ENCODE measurements around the gene CHMP1A.
"Not testable (repeated sequence)": the region's sequence is repeated elsewhere in the genome, so short reads cannot be mapped to it uniquely, and the experiment has no call there.

The CHMP1A gene

DNA sequence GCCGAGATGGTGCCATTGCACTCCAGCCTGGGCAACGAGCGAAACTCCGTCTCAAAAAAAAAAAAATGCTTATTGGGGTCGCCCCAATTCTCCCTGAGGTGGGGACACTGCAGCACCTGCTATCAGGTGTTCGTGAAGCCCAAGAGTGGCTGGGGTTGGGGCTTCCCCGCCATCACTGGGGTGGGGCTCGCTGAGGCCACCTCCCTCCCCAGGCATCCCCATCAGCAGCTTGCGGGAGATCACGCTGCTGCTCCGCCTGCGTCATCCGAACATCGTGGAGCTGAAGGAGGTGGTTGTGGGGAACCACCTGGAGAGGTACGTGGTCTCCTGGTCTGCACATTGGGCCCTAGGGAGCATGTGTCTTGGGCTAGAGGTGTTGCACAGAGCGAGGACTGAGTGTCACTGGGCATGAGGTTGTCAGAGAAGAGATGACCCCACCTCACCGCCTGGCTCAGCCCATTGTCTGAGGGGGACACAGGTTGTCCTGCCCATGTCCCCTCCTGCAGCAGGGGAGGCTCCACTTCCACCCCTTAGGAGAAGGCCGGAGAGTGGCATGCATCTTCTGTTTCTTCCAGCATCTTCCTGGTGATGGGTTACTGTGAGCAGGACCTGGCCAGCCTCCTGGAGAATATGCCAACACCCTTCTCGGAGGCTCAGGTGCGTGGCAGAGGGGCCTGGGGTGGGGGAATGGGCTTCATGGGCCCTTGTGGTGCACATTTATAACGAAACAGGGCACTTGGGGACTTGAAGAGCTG is 33.9 kb upstream of the CHMP1A start:
- no peak for DNase-seq

DNA sequence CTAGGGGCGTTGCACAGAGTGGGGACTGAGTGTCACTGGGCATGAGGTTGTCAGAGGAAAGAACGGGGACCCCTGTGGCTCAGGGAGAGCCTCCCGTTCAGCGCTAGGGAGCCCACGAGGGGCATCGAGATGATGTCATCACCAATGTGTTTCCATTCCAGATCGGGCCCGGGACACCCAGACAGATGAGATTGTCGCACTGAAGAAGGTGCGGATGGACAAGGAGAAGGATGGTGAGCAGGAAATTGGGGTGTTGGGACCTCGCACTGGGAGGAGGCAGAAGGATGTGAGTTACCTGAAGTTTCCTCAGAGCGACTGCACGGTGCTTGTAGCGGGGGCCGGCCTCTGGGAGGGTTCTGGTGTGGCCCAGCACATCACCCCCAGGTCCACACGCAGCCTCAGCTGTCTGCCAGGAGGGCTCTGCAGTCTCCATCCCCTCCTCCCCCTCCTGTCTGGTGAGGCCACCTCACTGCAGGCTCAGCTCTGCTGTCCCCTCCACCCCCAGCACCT is 32.9 kb upstream of the CHMP1A start:
- no peak for DNase-seq

DNA sequence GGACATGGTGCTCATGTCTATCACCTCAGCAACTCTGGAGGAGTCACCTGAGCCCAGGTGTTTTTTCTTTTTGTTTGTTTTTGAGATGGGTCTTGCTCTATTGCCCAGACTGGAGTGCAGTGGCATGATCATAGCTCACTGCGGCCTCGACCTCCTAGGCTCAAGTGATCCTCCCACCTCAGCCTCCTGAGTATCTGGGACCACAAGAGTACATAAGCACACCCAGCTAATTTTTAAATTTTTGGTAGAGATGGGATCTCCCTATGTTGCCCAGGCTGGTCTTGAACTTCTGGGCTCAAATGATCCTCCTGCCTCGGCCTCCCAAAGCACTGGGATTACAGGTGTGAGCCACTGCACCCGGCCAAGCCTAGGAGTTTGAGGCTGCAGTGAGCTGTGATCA is 32.1 kb upstream of the CHMP1A start:
- DNase-seq = not testable (repeated sequence)

DNA sequence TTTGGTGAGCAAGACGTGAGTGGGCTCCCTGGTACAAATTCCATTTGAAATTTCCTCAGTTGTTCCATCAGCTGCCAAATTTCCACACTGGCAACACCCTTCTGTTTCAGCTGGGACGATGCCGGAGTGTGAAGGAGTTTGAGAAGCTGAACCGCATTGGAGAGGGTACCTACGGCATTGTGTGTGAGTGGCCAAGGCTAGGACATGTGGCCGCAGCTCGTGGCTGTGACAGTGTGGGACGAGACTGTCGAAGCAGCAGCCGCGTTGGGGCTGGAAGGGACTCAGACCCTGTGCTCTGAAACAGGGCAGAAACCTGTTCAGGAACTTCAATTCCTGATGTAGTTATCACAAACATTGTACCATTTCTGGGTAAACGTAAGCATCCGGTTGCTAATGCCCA is 31.6 kb upstream of the CHMP1A start:
- no peak for DNase-seq

DNA sequence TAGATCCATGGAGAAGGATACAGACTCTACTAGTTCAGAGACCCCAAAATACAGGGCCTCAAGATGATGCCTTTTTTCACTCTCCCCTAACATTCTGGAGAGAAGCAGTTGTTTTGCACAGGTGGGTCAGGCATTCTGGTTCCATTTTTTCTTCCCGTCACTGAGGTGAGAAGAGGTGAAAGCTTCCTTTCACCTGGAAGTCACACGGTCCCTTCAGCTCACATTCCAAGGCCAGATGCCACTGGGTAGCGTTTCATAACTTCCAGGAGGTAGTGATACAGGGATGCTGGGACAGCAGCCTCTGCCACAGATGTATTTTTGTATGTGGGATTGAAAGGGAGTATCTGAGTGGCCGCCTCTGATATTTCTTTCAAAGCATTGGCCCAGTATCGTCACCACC is 30.9 kb upstream of the CHMP1A start:
- DNase-seq = no peak

DNA sequence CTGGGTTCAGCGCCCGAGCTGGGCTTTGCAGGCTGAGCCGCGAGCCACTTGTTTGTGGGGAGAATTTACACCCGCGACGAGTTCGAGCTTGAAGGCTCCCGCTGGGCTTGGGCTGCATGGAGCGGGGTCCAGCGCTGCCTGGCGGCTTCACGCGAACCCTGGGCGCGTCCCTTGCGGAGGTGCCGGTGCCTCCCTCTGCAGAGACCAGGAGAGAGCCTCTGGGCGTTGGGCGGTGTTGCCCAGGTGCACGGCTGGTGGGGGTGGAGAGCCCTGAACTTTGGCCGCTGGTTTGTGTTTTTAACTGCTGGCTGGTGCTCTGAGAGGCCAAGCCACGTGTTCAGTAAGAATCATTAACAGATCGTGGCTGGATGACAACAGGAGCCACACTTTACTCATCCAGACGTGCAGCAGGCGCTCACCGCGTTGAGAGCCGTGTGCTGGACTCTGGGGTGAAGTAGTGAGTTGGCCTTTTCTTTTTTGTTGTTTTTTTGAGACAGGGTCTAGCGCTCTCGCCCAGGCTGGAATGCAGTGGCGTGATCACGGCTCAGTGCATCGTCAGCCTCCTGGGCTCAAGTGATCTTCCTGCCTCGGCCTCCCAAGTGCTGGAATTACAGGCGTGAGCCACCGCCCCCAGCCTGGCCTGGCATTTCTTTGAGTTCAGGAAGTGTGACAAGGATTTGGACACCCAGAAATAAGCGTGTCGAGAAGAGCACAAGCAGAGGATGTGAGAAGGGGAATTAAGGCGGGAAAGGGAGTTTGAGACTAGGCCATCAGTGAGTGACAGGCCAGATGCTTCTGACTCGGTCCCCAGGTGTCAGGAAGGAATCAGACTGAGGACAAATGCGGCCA is 29.8 kb upstream of the CHMP1A start:
- DNase-seq = no peak

DNA sequence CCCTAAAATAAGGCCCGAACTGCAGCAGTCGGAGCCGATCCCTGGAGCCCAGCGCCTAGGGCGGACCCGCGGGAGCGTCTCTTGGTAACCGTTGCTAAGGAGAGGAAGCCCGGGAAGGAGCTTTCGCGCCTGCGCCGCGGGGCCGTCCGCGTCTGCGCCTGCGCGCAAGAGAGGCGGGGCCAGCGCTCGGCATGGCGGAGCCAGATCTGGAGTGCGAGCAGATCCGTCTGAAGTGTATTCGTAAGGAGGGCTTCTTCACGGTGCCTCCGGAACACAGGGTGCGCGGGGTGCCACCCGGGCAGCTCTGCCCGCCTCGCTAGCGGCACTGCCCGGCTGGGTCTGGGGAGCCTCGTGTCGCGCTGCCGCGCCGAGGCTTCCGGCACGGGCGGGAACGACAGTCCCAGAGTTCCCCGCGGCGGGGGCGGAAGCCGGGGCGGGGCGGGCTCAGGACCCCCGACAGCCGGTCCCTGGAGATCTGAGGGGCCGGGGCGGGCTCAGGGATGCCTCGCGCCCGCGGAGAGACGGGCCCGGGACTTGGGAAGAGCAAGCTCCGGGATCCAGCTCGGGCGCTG is 29.1 kb upstream of the CHMP1A start, which contains the start of gene CDK10:
Gene CDK10, plus strand, starts transcription at position 170 of the 572 bp plus-strand sequence. Its CDS starts 22 bp downstream, at position 192.
- DNase-seq = peak; percentile 89

DNA sequence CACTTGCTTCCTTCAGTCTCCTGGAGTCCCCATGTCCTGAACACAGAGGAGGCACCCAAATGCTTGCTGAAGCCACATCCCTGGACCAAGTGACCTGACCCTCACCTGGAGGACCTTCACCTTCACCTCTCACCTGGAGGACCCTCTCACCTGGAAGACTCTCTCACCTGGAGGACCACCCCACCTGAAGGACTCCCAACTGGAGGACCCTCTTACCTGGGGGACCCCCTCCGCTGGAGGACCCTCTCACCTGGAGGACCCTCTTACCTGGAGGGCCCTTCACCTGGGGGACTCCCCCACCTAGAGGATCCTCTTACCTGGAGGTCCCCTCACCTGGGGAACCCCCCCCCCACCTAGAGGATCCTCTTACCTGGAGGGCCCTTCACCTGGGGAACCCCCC is 28.4 kb upstream of the CHMP1A start:
- DNase-seq = no peak

DNA sequence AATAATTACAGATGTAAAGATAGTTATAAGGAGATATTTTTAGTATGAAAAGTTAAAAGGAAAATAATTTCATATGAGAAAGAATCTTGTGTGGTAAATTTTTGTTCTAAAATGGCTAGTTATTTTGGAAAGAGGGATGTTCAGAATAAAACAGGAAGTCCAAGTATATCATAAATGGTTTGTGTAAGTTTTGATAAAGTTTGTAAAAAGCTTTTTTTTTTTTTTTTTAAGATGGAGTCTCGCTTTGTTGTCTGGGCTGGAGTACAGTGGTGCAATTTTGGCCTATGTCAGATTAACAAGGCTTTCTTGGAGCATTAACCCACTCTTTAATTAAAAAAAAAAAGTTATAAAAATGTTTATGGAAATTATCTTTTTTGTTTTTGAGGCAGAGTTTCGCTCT is 20.8 kb upstream of the CHMP1A start:
- no peak for DNase-seq

DNA sequence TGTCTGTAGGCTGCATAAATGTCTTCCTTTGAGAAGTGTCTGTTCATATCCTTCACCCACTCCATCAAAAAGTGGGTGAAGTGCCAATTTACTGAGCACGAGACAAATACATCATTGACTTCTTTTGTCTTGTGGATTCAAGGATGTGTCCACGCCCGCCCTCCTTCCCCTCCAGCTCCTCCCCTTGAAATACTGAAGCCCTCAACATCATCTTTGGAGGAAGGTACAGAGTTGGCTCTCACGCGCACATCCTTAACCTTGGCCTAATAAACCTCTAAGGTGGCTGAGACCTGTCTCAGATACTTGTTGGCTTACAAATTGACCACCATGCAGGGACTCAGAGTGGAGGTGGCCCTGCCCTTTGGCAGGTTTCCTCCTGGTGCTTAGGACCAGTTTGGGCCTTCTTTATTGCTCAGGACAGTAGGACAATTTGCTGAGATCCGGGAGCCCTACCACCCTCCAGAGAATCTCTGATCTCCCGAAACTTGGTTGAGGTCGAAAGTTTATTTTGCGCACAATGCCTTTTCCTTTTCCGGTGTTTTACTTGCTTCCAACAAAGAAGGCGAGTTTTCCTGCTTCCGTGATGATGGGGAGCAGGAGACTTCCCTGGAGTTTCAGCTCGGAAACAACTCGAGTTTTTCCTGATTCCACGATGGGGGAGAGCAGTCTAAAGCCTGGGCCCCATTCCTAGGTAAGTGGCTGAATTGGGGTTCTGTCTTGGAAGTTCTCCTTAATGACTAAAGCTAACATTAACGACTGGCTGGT is 14.9 kb upstream of the CHMP1A start:
- no peak for DNase-seq

DNA sequence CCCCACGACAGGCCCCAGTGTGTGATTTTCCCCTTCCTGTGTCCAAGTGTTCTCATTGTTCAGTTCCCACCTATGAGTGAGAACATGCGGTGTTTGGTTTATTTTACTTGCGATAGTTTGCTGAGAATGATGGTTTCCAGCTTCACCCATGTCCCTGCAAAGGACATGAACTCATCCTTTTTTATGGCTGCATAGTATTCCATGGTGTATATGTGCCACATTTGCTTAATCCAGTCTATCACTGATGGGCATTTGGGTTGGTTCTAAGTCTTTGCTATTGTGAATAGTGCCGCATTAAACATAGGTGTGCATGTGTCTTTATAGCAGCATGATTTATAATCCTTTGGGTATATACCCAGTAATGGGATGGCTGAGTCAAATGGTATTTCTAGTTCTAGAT is 14.1 kb upstream of the CHMP1A start:
- not testable (repeated sequence) for DNase-seq

DNA sequence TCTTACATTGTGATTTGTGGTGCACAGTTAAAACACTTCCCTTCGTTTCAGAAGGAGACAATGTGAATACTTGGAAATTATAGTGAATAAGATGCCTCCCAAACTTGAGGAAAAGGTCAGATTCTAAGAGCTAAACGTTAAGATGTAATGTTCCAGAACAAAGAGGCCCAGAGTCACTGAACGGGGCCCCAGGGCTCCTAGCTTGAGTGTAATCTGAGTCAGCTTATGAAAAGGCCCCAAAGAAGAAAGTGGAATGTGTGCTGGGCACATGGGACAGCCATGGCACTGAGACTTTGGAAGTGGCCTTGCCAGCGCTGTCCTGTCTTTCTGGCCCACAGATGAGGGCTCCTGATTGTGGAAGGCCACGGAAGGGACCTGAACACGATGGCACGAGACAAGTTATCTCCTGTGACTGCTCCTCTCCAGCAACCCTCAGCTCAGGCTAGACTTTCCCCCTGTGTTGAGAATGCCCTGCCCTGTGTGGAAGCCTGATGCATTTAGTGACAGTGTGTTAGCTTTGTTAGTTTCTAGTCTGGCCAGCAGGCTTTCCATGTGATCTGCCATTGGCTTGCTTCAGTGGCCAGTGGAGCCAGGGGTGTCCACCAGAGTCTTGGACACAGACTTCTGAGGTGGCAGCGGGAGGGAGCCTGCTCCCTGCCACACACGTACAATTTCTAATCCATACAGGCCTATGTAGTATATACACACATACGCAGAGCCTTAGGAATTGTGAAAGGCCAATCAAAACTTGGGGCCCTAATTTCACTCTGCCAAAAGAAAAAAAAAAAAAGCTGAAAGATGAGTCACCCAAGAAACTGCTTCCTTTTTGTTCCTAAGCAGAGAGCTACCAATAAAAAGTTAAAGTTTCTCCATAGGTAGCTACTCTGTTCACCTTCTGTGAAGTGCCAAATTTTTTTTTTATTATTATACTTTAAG is 13.3 kb upstream of the CHMP1A start:
- DNase-seq = no peak

DNA sequence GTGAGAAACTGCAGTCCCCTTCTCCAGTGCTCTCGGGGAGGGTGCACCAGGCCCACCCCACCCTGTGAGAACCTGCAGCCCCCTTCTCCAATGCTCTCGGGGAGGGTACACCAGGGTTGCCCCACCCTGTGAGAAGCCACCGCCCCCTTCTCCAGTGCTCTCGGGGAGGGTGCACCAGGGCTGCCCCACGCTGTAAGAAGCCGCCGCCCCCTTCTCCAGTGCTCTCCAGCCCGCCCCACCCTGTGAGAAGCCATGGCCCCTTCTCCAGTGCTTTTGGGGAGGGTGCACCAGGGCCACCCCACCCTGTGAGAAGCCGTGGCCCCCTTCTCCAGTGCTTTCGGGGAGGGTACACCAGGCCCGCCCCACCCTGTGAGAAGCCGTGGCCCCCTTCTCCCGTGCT is 12.2 kb upstream of the CHMP1A start:
- no peak for DNase-seq

DNA sequence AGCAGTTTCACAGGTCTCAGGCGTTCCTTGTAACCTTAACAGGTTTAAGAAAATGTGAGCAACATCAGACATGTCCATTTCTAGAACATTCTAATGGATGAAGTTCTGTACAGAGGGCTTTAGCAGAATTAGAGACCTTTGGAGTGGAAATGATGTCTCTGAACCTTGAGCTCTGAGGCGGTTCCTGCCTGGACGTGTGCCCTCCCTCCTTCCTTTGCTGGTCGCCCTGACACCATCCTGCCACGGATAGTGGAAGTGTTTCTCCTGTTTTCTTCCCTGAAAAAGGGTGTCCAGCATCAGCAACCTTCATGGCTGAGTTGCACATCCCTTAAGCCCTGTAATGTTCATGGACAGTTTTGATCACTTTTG is 11.3 kb upstream of the CHMP1A start:
- no peak for DNase-seq

DNA sequence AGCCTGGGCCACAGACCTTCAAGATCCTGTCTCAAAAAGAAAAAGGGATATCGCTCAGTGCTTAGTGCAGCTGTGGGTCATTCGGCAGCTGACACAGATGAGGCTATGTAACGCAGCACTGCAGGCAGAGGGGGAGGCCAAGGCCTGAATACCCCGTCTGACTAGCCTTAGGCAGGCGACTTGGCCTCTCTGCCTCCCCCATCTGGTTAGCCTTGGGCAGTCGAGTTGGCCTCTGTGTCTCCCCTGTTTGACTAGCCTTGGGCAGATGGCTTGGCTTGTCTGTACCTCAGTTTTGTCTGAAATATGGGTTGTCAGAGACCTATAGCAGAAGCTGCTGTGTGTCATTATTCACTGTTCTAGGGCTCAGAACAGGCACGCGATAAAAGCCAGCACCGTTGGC is 10.1 kb upstream of the CHMP1A start:
- DNase-seq = no peak

DNA sequence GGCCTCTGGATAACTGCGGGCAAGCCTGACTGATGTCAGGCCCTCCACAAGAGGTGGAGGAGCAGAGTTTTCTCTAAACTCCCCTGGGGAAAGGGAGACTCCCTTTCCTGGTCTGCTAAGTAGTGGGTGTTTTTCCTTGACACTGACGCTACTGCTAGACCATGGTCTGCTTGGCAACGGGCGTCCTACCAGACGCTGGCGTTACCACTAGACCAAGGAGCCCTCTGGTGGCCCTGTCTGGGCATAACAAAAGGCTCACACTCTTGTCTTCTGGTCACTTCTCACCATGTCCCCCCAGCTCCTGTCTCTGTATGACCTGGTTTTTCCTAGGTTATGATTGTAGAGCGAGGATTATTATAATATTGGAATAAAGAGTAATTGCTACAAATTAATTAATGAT is 9.5 kb upstream of the CHMP1A start:
- DNase-seq = peak; percentile 24

DNA sequence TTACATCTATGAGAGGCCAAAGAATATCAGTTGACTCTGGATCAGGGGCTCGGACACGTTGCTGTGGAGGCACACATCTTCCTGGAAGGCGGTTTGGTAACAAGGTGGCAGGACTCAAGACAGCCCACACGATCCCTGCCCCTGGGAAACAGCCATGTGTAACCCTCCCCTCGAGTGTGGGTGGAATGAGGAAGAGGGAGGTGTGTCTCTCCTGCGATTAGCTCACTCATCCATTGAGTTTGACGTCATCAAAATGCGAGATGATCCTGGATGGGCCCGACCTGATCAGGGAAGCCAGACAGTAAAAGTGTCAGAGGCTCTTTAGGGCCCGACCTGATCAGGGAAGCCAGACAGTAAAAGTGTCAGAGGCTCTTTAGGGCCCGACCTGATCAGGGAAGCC is 6.7 kb upstream of the CHMP1A start:
- DNase-seq = not testable (repeated sequence)

DNA sequence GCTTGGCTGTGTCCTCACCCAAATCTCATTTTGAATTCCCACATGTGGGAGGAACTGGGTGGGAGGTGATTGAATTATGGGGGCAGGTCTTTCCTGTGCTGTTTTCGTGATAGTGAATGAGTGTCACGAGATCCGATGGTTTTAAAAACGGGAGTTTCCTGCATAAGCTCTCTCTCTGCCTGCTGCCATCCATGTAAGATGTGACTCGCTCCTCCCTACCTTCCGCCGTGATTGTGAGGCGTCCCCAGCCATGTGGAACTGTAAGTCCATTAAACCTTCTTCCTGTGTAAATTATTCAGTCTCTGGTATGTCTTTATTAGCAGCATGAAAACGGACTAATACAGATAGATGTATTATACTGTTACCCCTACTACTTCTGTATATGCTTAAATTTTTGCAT is 3.7 kb upstream of the CHMP1A start:
- no peak for DNase-seq

DNA sequence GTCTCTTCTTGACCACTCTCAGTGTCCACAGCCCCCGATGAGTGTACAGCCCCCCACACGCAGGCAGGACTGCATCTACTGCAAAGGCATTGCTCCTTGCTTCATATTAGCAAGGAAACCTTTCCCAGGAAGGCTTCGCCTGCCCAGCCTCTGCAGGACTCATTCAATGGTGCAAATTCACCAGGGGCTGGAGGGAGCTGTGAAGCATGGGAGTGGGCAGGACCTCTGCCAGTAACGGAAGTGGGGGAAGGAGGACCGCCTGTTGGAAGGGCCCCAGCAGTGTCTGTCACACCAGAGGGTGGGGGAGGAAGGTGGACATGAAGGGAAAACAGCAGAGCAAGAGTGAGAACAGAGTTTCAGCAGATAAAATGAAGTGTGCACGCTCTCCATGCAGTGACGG is 2.6 kb upstream of the CHMP1A start:
- no peak for DNase-seq

DNA sequence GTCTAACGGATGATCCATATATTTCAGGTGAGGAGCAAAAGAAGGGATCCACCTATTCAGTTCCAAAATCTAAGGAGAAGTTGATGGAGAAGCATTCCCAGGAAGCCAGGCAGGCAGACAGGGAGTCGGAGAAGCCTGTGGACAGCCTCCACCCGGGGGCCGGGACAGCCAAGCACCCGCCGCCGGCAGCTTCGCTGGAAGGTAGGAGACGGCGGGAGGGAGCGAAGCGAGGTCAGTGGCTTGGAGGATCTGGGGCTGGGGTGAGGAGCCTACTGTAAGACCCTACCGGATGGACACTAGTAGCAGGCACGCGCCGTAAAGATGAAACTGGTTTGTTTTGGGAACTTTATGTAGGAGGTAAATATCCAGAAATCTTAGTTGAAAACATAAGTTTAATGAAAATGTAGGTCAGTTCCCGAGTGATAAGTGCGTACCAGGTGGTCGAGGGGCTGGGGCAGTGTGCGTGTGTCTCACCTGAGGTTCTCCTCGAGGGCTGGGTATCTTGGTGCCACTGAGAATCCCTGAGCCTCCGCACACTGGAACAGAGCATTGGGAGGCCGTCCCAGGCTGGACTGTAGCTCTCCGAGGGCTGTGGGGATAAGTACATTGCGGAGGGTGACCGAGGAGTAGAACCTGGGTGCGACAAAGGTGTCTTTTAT is 842 bp upstream of the CHMP1A start:
- DNase-seq = no peak

DNA sequence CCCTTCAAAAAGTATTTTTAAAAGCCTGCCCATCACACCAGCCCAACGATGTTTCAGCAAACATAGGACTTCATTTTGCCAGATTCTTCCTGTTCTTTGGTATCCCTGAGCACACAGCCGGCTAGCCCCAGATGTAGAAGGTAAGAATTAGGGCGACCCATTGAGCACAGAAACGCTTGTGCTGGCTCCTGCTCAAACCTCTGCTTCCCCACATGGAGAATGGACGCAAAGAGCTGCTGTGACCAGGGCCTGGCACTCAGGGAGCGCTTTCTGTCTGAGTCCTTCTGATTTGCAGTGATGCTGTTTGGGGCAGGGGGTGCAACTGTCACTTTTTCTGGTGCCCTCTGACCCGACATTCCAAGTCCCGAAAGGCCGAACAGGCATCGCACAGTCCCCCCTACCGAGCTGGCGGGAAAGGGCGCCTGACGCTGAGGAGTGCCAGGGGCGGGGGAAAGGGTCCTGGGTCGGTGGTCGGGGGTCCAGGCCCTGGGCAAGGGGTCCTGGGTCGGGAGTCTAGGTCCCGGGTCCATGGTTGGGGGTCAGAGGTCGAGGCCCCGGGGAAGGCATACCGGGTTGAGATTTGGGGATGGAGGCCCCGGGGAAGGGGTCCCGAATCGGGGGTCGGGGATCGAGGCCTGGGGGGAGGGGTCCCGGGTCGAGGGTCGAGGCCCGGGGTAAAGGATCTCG is 930 bp downstream of the CHMP1A start:
- no peak for DNase-seq
